ENCODE measurements around the gene ADARB2. TPM values are rescaled to one million over a fixed set of nuclear protein-coding genes. Genes with fewer than 3 reads are reported as not detected.

ADARB2 gene
- total RNA-seq, 4 donors from 2014 or later: 8.4 to 23.2 (median 19.6) TPM

DNA sequence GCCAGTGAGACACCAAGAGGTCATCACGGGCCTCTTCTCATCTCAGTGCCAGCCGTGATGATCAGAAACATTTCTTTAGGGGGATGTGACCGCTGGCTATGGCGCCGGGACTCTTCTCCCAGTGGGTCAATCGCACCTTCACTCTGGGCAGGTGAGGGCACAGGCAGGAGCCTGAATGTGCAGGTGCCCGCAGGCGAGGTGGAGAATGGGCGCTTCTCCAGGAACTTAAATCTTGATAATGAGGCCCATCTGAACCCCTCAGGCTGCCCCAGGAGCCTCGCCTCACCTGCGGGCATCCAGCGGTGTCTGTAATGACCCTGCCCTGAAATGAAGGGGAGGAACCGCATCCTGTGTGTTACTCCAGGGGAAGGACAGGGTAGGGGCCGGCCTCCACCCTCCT is 204.7 kb downstream of the ADARB2 start:
- Histone ChIP-seq H3K4me3 (no peak overlapping the region), H3K27me3 (no peaks in the 10 kb centered on the region), H3K36me3 (no peaks in the 10 kb centered on the region), H3K27ac (no peak overlapping the region), H3K9me3 (no peaks in the 10 kb centered on the region), H3K4me1 (no peaks in the 10 kb centered on the region)
- TF ChIP-seq POLR2A (IDR thresholded peaks at IDR 0.05): no peak
- WGBS, 2 donors: 86 to 89% methylated on average over 12 to 14 of the region's 14 CpGs
- DNase-seq (ENCODE audit: low spot score in 2 of 2): no peak

DNA sequence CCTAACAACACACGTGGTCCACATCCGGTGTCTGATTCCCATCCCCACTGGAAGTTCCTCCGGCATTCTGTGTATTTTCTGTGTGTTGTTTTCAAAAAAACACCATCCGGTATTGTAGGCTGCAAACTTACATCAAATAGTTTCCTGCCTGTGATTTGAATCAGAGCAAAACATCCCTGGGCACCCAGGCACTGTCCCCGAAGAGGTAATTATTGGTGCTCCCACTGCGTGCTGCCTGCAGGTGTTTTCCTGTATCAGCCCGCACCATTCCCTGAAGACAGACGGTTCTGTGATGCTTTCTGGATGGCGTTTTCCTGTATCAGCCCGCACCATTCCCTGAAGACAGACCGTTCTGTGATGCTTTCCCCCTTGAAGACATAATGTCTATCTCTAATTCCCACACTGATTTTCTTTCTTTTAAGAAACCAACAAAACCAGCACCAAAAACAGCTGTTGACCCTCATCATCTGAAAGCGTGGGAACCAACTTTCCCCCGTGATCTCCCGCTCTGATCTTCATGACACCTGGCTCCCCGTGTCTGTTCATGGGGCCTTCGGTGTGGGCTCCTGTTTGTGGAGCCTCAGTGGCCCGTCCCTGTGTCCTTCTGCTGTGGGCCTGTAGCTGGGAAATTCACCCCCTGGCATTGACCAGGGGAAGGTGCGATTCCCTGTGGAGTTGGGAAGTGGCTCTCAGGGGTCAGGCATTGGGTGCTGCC is 205.3 kb downstream of the ADARB2 start:
- DNase-seq (ENCODE audit: low spot score in 2 of 2): no peak
- Histone ChIP-seq H3K27me3 (no peaks in the 10 kb centered on the region), H3K4me1 (no peaks in the 10 kb centered on the region), H3K9me3 (no peaks in the 10 kb centered on the region), H3K36me3 (no peaks in the 10 kb centered on the region), H3K27ac (no peak overlapping the region), H3K4me3 (no peak overlapping the region)
- no peak for TF ChIP-seq EP300 (IDR thresholded peaks at IDR 0.05)
- no peak for TF ChIP-seq POLR2A (IDR thresholded peaks at IDR 0.05)
- TF ChIP-seq, protein P1, sequence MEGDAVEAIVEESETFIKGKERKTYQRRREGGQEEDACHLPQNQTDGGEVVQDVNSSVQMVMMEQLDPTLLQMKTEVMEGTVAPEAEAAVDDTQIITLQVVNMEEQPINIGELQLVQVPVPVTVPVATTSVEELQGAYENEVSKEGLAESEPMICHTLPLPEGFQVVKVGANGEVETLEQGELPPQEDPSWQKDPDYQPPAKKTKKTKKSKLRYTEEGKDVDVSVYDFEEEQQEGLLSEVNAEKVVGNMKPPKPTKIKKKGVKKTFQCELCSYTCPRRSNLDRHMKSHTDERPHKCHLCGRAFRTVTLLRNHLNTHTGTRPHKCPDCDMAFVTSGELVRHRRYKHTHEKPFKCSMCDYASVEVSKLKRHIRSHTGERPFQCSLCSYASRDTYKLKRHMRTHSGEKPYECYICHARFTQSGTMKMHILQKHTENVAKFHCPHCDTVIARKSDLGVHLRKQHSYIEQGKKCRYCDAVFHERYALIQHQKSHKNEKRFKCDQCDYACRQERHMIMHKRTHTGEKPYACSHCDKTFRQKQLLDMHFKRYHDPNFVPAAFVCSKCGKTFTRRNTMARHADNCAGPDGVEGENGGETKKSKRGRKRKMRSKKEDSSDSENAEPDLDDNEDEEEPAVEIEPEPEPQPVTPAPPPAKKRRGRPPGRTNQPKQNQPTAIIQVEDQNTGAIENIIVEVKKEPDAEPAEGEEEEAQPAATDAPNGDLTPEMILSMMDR (IDR thresholded peaks at IDR 0.05): no peak
- whole genome bisulfite sequencing, 2 donors: 62 to 63% methylated on average over 17 to 18 of the region's 18 CpGs

DNA sequence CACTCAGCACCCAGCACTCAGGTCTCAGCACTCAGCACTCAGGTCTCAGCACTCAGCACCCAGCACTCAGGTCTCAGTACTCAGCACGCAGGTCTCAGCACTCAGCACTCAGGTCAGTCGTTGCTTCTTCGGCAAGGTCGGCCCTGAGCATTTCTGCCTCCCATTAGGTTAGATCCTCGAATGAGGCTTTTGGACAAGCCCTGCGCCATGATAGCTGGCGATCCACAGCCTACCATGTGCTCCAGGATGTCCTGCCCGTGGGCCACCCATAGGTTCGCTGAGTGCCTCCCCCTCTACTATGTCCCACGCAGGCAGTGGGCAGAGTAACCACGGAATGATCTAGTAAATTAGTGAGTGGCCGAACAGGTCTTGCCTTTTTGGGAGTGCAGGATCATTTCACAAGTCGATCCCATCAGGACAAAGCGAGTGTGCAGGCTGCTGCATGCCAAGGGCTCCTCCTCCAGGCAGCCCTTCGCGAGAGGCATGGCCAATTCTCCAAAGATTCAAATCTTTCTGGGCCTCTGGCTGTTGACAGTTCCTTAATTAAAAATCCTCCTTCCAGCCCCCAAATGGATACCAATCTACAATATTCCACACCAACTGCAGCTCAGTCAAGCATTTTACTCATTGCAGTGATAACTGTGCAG is 206.3 kb downstream of the ADARB2 start:
- WGBS, 2 donors: 92 to 94% methylated on average over 16 of the region's 16 CpGs
- Histone ChIP-seq H3K27me3 (no peaks in the 10 kb centered on the region), H3K27ac (no peak overlapping the region), H3K4me1 (no peaks in the 10 kb centered on the region), H3K4me3 (no peak overlapping the region), H3K9me3 (no peaks in the 10 kb centered on the region), H3K36me3 (no peaks in the 10 kb centered on the region)
- TF ChIP-seq EP300 (IDR thresholded peaks at IDR 0.05) (no peak), POLR2A (IDR thresholded peaks at IDR 0.05) (no peak)
- TF ChIP-seq, protein P1 (IDR thresholded peaks at IDR 0.05): no peak
- no peak for DNase-seq (ENCODE audit: low spot score in 2 of 2)

DNA sequence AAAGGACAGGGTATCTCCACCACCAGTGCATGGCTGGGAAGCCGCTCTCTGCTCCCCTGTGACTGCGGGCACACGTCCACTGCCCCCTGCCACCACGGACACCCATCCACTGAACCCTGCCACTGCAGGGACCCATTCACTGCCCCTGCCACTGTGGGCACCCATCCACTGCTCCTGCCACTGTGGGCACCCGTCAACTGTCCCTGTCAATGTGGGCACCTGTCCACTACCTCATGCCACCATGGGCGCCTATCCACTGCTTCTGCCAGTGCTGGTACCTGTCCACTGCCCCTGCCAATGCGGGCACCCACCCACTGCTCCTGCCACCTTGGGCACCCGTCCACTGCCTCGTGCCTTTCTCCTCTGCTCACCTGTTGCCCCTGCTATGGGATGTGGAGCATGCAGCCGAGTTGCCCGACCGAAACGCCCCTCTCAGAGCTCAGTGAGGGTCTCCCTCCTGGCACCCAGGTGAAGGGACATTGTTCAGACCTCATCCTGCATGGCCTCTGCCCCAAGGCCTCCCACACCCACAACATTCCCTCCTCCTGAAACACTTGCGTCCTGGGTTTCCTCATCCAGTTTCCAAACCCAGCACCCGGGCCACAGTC is 207.4 kb downstream of the ADARB2 start:
- 92% methylated on average over 15 of the region's 15 CpGs for WGBS, 2 donors
- TF ChIP-seq EP300 (IDR thresholded peaks at IDR 0.05) (no peak), POLR2A (IDR thresholded peaks at IDR 0.05) (no peak)
- TF ChIP-seq, protein P1 (IDR thresholded peaks at IDR 0.05): no peak
- Histone ChIP-seq H3K4me3 (no peak overlapping the region), H3K4me1 (no peaks in the 10 kb centered on the region), H3K9me3 (no peaks in the 10 kb centered on the region), H3K36me3 (no peaks in the 10 kb centered on the region), H3K27me3 (no peaks in the 10 kb centered on the region), H3K27ac (no peak overlapping the region)
- DNase-seq (ENCODE audit: low spot score in 2 of 2): no peak

DNA sequence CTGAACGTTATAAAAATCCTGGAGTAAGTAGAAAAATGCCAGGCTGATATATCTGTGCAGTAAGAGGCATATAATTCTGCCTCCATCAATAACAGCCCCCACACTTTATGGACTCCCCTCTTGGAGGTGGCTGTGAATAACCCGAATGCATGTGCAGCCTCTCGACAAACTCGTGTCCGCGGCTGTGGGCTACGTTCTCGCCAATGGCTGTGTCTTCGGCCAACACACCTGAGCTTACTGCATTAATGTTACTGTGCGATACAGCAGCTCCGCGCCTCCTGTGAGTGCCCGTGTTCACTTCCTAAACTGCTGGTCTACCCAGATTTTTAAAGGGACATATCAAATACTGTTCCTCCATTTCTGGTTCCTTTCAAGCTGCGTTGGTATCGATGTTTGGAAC is 209.4 kb downstream of the ADARB2 start:
- Histone ChIP-seq H3K27ac (no peak overlapping the region), H3K4me1 (no peaks in the 10 kb centered on the region), H3K27me3 (no peaks in the 10 kb centered on the region), H3K4me3 (no peak overlapping the region), H3K36me3 (no peaks in the 10 kb centered on the region), H3K9me3 (no peaks in the 10 kb centered on the region)
- TF ChIP-seq EP300 (IDR thresholded peaks at IDR 0.05) (no peak), POLR2A (IDR thresholded peaks at IDR 0.05) (no peak)
- TF ChIP-seq, protein P1 (IDR thresholded peaks at IDR 0.05): no peak
- DNase-seq (ENCODE audit: low spot score in 2 of 2): no peak
- WGBS, 2 donors: 86 to 90% methylated on average over 15 of the region's 15 CpGs
